IPS DF 19.7 (cell line): Measurements from ENCODE around the gene CALML3.

Experiments used
- DNase-seq: peaks from one replicate; pipeline ENCODE4 v3.0.0-alpha.2; 2013; ENCODE audit warnings: low read depth, low spot score

CALML3 gene

DNA sequence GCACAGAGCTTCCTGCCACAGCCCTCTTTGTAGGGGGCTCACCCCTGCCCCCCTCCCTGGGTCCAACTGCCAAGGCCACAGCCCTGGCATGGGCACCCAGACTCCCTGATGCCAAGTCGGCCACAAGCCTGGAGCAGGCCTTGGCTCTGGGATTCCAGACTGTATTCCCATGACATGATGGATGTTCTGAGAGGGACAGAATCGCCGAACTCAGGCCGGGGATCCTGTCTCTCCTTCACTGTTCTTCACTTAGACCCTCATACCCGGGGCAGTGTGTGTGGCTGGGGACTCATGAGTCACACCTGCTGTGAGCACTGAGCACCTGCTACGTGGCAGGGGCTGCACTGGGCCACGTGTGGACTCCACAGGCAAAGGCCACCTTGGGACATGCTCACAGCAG, 33.3 kb upstream of the CALML3 start:
- no peak for DNase-seq

DNA sequence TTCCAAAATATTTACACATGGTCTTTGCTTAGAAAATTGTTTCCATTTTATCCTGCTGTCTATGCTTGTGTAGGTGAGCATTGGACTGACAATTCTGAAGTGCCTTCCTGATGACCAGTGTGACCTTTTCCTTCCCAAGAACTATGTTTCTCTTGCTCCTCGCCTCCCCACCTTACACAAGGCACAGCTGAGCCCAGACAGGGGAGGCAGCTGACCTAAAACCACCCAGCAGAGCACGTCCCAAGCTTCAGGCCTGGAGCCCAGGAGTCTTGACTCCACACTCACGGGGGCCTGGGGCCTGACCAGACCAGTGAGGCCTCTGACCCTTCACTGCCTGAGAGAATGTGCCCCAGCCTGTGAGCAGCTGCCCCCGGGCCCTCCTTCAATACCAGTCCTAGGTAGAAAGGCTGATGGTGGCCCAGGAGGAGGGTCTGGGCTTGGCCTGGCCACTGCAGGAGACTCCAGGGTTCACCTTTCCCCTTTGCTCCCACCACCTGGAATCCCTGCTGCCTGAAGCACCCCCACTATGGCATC, 32.4 kb upstream of the CALML3 start:
- DNase-seq = no peak

DNA sequence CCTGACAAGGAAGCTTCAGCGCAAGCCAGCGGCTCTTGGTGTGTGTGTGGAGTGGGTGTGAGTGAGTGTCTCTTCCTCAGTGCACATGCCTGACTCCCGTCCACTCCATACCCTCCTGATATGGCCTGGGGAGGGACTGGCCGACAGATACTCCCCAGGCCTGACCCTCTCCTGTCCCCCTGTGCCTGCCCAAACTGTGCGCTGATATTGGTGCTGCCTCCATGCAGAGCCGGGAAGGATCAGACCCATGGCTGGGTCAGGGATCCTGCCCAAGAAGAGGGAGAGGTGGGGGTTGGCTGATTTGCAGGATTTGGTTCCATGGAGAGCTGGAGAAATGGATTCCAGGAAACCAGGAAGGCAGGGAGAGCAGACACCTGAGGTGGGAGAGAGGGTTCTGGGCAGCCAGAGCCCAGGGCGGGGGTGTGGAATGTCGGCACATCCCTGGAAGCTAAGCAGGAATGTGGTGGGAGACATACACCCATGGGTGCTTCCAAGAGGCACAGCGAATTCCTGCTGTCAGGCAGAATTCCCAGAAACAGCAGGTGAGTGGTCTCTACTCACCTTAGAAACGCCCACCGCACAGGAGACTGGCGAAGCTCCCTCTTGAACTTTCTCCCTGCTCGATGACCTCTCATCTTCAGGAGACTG, 31.7 kb upstream of the CALML3 start:
- no peak for DNase-seq

DNA sequence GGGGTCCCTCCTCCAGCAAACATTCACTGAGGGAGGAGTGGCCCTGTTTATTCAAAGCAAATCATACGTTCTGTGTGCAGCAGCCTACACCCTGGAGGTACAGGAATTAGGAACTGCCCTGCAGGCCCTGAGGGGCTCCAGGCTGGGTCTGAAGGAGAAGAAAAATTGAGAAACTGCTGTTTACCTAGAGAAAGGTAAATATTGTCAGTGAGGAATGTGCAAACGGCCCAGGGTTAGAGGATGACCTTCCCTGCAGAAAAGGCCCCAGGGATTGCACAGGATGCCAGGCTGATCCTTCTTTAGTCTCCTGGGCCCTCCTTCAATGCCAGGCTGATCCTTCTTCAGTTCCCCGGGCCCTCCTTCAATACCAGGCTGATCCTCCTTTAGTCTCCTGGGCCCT, 31.1 kb upstream of the CALML3 start:
- no peak for DNase-seq

DNA sequence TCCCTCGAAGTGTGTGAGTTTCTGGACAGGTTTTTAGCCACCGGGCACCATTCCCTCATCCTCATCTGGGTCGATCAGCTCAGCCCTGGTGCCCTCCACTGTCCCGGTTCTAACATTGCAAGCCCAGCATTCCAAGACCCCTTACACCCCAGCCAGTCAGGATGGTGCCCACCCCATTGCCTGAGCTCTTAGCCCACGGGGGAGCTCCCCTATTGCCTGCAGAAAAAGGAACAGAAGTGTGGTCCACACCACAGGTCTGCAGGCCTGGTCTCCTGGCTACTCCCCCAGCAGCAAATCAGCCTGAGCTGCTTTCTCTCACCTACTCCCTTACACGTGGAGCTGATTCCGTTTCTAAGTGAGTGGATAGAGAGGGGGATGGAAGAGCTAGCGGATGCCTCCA, 30.1 kb upstream of the CALML3 start:
- no peak for DNase-seq

DNA sequence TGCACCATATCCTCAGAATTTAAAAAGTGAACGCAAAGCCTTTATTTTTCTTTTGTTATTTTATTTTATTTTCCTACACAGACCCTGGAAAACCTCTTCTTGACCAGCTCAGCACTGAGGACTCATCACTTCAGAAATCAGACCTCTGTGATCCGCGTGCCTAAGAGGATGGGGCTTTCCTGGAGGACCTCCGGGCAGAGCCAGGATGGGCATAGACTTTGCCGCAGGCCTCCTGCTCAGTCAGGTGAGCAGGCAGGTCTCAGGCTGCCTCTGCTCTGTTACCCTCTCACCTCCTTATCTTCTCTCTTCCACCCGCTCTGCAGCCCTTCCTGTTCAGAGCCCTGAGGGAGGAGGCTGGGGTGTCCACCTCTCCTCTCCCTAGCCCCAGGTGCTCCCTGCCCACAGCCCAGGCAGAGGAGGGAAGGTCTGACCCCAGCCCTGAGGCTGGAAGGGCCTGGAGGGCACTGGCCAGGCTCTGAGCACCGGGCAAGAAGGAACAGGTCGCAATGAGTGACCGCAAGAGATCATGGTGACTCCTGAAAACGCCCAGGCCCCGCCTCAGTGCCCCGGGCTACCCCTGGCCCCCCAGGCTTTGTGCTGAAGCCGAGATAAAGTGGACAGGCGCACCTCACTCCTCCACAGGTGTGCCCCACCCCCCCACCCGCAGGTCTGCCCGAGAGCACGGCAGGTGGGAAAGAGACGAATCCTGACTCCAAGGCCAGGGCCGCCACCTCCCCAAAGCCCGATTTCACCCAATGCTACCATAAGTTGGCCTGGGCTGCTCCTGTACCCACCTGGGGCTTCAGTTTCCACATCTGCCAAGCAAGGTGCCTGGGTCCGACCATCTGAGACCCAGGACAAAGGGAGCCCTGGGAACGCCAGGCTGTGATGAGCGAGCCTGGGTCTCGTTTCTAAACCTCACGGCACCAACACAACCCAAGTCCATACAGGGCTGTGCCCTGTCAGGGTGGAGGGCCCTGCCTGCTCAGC, 28.2 kb upstream of the CALML3 start:
- DNase-seq = no peak

DNA sequence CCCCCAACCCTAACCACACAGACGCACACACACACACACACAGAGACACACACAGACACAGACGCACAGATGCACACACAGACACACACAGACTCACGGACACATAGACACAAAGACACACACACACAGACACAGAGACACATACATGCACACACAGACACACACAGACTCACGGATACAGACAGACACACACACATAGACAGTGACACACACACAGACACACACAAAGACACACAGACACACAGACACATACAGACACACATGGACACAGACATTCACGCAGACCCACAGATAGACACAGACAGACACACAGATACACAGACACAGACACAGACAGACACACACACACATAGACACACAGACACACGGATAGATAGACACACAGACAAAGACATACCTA, 27.5 kb upstream of the CALML3 start:
- no peak for DNase-seq

DNA sequence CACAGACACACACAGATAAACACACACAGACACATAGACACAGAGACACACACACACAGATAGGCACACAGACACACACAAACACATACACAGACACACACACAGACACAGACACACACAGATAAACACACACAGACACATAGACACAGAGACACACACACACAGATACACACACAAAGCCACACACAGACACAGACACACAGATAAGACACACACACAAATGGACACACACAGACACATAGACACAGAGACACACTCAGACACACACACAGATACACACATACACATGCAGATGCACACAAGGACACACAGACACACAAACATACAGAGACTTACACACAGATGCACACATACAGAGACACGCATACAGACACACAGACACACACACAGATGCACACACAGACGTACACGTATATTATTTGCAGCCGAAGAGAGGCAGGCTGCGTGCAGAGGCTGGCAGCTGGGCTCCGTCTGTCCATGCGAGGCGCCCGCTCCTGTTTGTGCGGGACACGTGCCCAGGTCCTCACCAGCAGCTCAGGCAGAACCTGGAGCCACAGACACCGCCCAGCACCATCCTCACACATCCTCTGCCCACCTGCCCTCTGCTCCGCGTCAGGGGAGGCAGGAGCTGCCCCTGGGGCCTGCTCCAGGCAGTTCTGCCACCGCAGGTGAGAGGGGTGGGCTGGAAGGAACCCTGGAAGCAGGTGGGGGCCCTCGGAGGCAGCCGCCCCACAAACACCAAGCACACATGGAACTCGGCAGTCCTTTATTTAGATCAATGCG, 26.6 kb upstream of the CALML3 start:
- no peak for DNase-seq

DNA sequence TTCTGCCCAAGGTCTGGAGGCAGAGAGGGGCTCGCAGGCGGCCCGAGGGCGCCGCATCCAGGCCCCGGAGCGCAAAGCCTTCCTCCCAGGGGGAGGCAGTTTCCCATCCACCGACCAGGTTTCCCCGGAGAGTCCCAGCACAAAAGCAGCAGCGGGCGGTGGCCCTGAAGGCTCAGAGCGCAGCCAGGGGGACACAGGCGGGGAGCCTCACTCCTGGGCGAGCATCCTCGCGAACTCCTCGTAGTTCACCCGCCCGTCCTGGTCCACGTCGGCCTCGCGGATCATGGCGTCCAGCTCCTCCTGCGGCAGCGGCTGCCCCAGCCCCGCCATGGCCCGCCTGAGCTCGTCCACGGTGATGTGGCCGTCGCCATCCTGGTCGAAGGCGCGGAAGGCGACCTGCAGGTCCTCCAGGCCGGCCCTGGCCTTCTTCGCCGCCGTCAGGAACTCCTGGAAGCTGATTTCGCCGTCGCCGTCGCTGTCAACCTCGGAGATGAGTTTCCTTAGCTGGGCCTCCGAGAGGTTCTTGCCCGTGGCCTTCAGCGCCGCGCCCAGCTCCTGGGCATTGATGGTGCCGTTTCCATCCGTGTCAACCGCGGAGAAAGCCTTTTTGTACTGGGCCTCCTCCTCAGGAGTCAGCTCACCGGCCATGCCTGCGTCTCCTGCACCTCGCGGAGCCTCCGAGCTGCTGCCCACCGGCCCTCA, 25.8 kb upstream of the CALML3 start:
- no peak for DNase-seq

DNA sequence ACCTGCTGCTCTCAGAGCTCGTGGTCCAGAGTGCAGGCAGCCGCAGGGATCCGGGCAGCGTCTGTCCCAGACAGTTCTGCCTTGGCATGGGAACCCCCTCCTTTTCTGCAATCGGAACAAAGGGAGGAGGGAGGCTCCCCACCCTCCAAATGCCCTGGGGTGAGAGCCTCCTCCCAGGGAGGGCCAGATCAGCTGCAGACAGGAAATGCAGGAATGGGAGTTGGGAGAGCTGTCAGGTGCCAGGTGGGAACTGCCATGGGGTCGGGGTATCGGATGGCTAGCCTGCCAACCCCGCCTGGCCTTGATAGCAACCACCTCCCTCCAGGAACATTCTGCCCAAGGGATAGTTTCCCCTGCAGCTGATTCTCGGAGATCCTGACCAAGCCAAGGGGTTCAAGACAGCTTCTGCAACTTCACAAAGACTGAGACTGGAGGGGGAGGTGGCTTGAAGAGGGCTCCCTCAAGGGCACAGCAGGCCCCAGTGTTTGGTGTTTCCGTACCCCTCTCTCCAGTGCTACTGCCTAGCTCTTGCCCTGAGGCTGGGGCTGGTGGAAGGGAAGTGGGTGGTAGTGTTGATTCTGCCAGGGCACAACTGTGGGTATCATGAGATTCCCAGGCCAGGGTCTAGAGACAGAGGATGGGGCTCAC, 25.1 kb upstream of the CALML3 start, which contains the start of gene CALML5:
Gene CALML5 (minus strand): TSS at position 78 of the 648 bp plus-strand sequence. CDS start 132 bp downstream, outside the sequence.
- no peak for DNase-seq

DNA sequence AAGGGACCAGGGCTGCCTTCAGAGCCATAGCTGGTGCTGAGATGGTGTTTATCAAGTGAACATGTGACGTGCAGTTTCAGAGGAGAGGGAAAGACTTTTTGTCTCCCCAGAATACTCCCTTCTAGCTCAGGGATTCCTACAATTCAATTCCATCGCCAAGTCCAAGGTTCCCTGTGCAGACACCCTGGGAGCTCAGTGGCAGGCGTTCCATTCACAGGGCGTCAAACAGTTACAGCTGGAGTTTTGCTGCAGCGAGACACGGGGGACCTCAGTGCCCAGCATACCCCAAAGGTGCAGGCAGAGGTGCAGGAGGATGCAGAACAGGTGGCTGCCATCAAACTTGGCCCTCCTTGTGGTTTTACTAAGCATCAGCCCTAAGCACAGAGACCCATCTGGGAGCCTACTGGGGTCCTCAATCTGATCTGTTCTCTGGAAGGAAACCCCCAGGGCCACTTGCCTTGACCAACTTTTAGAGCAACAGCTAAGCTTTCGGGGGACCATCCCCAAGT, 24.5 kb upstream of the CALML3 start:
- no peak for DNase-seq

DNA sequence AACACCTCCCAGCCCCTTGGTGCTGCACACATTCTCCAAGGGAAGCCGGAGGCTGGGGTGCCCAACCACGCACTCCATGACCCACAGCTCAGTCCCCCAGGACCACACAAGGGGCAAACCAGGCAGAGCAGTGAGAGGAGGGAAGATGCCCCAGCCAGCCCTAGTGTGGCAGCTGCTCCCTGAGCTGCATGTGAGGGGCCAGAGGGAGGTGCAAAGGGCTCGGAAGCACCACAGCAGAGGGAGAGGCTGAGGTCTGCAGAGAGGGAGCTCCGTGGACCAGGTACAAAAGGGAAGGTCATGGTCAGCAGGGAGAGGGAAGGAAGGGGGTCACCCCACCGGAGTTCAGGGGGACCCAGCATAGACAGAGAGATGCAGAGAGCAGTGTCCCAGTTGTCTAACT, 23.9 kb upstream of the CALML3 start:
- DNase-seq = no peak

DNA sequence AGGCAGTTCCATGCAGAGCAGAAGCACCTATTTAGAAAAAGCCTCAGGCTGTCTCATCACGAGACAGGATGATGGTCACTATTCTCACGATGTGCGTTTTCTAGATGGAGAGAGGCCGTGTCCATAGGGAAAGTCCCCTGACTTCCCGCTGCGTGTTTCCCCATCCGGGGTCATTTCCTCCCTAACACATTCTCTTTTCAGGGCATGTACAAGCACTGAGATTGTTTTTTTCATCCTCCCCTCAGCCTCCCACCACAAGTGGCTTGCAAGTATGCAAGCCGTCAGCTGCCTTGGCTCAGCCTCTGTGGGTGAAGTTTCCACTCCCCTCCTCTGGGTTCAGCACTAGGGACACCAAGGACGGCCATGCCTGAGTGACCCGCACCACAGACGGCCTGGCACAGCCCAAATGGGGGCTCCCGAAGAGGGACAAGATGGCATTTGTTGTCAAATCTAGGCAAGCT, 22.7 kb upstream of the CALML3 start:
- no peak for DNase-seq

DNA sequence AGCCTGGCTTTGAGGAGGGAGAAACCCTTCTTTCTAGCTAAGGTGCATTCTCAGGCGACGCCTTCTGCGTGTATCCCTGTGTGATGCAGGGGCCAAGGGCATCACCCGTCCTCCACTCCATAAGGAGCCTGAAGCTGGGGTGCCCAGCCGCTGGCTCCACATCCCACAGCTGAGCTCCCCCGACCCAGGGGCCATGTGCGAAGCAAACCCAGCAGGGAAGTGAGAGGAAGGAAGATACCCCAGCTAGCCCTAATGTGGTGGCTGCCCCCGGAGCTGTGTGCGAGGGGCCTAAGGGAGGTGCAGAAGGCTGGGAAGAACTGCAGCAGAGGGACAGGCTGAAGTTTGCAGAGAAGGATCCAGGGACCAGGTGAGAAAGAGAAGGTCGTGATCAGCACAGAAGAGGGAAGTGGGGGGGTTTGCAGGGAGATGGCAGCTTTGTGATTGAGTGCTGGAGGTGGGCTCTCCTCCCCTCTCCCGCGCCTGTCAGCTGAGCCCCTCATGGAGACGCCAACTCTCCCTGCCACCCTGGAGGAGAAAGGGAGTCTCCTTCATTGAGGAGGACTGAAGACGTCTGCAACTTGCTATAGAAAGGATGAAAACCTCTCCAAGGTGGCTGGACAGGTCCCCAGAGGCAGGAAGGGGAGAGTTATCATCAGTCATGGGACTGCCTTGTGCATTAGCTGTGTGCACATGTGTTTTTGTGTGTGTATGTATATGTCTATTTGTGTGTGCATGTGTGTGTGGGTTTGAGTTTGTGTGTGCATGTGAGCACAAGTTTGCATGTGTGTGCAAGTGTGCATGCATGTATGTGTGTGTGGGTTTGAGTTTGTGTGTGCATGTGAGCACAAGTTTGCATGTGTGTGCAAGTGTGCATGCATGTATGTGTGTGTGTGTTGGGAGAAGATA, 21.9 kb upstream of the CALML3 start:
- no peak for DNase-seq

DNA sequence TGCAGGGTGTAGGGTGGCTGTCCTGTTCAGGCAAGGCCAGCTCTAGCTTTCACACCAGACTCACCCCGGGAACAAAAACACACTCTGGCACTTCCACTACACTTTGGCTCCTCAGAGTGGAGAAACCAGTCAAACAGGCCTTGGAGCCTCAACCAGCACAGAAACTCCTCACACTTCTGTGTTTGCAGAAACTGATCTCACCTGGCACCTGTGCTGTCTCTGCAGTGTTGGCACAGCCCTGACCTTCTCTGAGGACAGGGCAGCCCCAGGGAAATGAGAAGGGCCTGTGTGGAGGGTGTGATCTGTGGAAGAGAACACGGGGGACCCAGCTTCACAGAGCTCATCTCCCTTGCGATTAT, 21.3 kb upstream of the CALML3 start:
- DNase-seq = no peak

DNA sequence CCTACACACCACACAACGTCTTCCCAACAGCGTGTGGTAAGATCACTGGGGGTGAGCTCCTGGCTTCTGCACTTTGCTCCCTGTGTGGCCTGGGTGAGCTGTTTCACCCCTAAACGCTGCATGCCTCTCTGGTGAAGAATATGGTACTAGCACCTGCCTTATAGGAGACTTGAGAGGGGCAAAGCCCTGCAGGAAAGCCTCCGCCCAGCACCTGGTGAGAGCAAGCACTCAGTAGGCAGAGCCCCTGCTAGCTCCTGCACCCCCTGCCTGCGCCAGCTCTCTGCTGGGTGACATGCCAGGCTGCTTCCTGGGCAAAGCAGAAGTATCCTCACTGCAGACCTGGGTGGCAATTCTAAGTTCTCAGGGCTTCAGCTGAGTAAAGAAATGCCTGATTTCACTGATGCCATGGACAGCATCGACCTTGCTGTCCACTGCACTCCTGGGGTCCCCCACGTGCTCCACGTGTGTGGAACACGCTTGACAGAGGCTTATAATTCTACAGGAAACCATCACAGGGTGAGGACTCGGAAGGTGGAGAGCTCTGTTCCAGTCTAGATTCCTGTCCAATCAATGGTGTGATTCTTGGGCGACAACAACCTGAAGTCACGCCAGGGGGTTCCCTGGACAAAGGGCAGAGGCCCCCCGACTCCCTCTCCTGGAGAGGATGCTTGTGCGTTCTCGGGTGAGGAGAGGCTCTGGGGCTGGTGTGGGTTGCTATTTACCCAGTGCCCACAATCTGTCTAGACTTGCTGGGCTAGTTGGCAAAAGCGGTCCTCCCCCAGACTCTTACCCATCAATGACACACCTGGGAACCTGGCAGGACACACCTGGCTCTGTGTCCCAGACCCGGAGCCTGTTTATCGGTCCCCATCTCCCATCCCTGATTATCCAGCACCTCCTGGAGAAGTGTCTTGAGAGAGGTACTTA, 20.4 kb upstream of the CALML3 start:
- no peak for DNase-seq

DNA sequence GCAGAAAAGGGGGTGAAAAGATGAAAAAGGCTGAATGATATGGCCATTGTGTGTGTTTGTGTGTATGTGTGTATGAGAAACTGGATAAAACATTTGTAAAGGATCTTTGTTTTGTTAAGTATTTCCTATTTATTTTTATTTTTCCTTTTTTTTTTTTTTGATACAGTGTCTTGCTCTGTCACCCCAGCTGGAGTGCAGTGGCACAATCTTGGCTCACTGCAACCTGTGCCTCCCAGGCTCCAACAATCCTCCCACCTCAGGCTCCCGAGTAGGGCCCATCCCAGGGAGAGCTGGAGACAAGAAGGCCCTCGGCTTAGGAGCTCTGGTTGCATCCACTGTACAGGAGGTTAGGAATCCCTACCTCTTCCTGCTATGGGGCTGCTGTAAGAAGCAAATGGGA, 18.5 kb upstream of the CALML3 start:
- DNase-seq = no peak
